Smooth muscle cell (in vitro differentiated cells): ENCODE results near the gene EFCAB14. TPM values are rescaled to one million over a fixed set of nuclear protein-coding genes. Genes with fewer than 3 reads are reported as not detected.
"Not testable (repeated sequence)": the region's sequence is repeated elsewhere in the genome, so short reads cannot be mapped to it uniquely, and the experiment has no call there.

Experiments
- DNase-seq: peaks from one replicate; lab custom pipeline; 2025; ENCODE audit not compliant: unreplicated experiment; lab: John Stamatoyannopoulos, UW
- H2AFZ ChIP-seq: fragments of 200-600 bp; sonication (generic); 2 replicates; pipeline ENCODE4 v1.6.0; 2016; ENCODE audit warnings: antibody characterized with exemption, low read depth, mild to moderate bottlenecking
- H3F3A ChIP-seq: fragments of 200-600 bp; sonication (generic); 2 replicates; pipeline ENCODE4 v1.6.0; 2017; ENCODE audit warnings: antibody characterized with exemption, low read depth
- H3K27ac ChIP-seq: fragments of 200-600 bp; sonication (generic); 2 replicates; pipeline ENCODE4 v1.5.1; 2016; ENCODE audit warnings: low read depth, mild to moderate bottlenecking
- H3K27me3 ChIP-seq: fragments of 200-600 bp; sonication (generic); 2 replicates; pipeline ENCODE4 v1.6.1; 2016; ENCODE audit warnings: low read depth, mild to moderate bottlenecking
- H3K36me3 ChIP-seq: fragments of 200-600 bp; sonication (generic); 2 replicates; pipeline ENCODE4 v1.5.1; 2016; ENCODE audit warnings: low read depth
- H3K4me1 ChIP-seq: fragments of 200-600 bp; sonication (generic); 2 replicates; pipeline ENCODE4 v1.5.1; 2016; ENCODE audit warnings: low read depth
- H3K4me2 ChIP-seq: fragments of 200-600 bp; sonication (generic); 2 replicates; pipeline ENCODE4 v1.6.0; 2016; ENCODE audit warnings: mild to moderate bottlenecking
- H3K4me3 ChIP-seq: fragments of 200-600 bp; sonication (generic); 2 replicates; pipeline ENCODE4 v1.5.1; 2016; ENCODE audit warnings: mild to moderate bottlenecking
- H3K79me2 ChIP-seq: fragments of 200-600 bp; sonication (generic); 2 replicates; pipeline ENCODE4 v1.6.0; 2016; ENCODE audit warnings: low read depth, mild to moderate bottlenecking
- H3K9ac ChIP-seq: fragments of 200-600 bp; sonication (generic); 2 replicates; pipeline ENCODE4 v1.6.0; 2016; ENCODE audit warnings: low read depth
- H3K9me3 ChIP-seq: fragments of 200-600 bp; sonication (generic); replicated peaks from 2 replicates; pipeline ENCODE4 v1.5.1; 2016; ENCODE audit warnings: low read depth
- H4K20me1 ChIP-seq: fragments of 200-600 bp; sonication (generic); 2 replicates; pipeline ENCODE4 v1.6.0; 2016; ENCODE audit warnings: low read depth
- CTCF ChIP-seq: fragments of 200-600 bp; sonication (generic); IDR thresholded peaks from 2 replicates; pipeline ENCODE4 v1.5.1; 2017; ENCODE audit warnings: borderline replicate concordance, mild to moderate bottlenecking, antibody characterized with exemption; ENCODE audit not compliant: insufficient read depth, poor library complexity, severe bottlenecking
- WGBS: methylation state at CpG from one replicate; pipeline ENCODE4 v1.1.7; 2016; ENCODE audit warnings: low lambda C conversion rate; 5-methylcytosine and 5-hydroxymethylcytosine counted together
- polyA plus RNA-seq: library from polyadenylated mRNA; unstranded; fragments of >200 nt; fragmentation: Nextera tagmentation; extraction: Ambion mirVana; gene quantifications from 2 replicates; pipeline ENCODE4 v1.2.1, GENCODE V29; 2016
- total RNA-seq: library from RNA; depleted of rRNA; stranded (reverse); fragments of >200 nt; gene quantifications from 2 replicates; pipeline ENCODE4 v1.2.3, GENCODE V29; 2014

The EFCAB14 gene
- total and polyA plus RNA-seq, 2 experiments from 2014 or later = 28.6 to 62.8 TPM

GRCh38 chr1:46735708-46736324 lies 16.9 kb upstream of the EFCAB14 start:
- no peak for TF ChIP-seq CTCF
- Histone ChIP-seq H3K36me3 (no peaks in the 10 kb centered on the region), H3K79me2 (no peaks in the 10 kb centered on the region), H4K20me1 (no peaks in the 10 kb centered on the region), H3K9ac (no peak overlapping the region), H2AFZ (no peak overlapping the region), H3K27me3 (peaks cover 5% of the 10 kb centered on the region), H3K4me3 (no peak overlapping the region), H3K27ac (no peak overlapping the region), H3K9me3 (no peaks in the 10 kb centered on the region), H3F3A (no peaks in the 10 kb centered on the region), H3K4me1 (no peaks in the 10 kb centered on the region), H3K4me2 (no peak overlapping the region)
- 6% methylated on average over 3 of the region's 3 CpGs for WGBS
- no peak for DNase-seq

- 48% methylated on average over 6 of the region's 6 CpGs for WGBS
- H3K4me2 ChIP-seq, H3K27ac ChIP-seq, H3K9me3 ChIP-seq, H3K4me3 ChIP-seq, H3K27me3 ChIP-seq, H3K9ac ChIP-seq, H3K4me1 ChIP-seq, DNase-seq, H3K79me2 ChIP-seq, H2AFZ ChIP-seq, H4K20me1 ChIP-seq, H3K36me3 ChIP-seq, H3F3A ChIP-seq: not testable (repeated sequence)
These were observed 9.5 kb upstream of the EFCAB14 start for GRCh38 chr1:46728327-46728873.

GRCh38 chr1:46725736-46726108 lies 6.8 kb upstream of the EFCAB14 start:
- Histone ChIP-seq H2AFZ (no peak overlapping the region), H3K4me2 (no peak overlapping the region), H3F3A (no peaks in the 10 kb centered on the region), H3K27ac (no peak overlapping the region), H3K9ac (no peak overlapping the region), H3K9me3 (no peaks in the 10 kb centered on the region), H3K4me1 (no peaks in the 10 kb centered on the region), H3K4me3 (no peak overlapping the region), H3K27me3 (peaks cover 4% of the 10 kb centered on the region), H4K20me1 (no peaks in the 10 kb centered on the region), H3K79me2 (no peaks in the 10 kb centered on the region), H3K36me3 (no peaks in the 10 kb centered on the region)
- TF ChIP-seq CTCF = no peak
- DNase-seq = no peak
- 79% methylated on average over 3 of the region's 3 CpGs for WGBS

- Histone ChIP-seq H3K9me3 (no peaks in the 10 kb centered on the region), H3K27me3 (peaks cover 4% of the 10 kb centered on the region), H3F3A (no peaks in the 10 kb centered on the region), H2AFZ (no peak overlapping the region), H4K20me1 (no peaks in the 10 kb centered on the region), H3K4me1 (no peaks in the 10 kb centered on the region), H3K4me3 (no peak overlapping the region), H3K9ac (no peak overlapping the region), H3K79me2 (no peaks in the 10 kb centered on the region), H3K4me2 (no peak overlapping the region), H3K36me3 (no peaks in the 10 kb centered on the region), H3K27ac (no peak overlapping the region)
- peak; percentile 74 for TF ChIP-seq CTCF
- DNase-seq = no peak
- WGBS = 22% methylated on average over 7 of the region's 7 CpGs
These were observed 6.2 kb upstream of the EFCAB14 start for GRCh38 chr1:46724991-46725735.
